GM12801 (cell line): ENCODE measurements around the gene SPEG.

Experiments
- CTCF ChIP-seq: IDR thresholded peaks from one replicate; pipeline ENCODE4 v1.5.1; 2011; ENCODE audit warnings: control low read depth; ENCODE audit not compliant: insufficient read length; ENCODE audit errors: extremely low read depth

Gene SPEG

GRCh38 chr2:219469186-219469724 is 34.6 kb downstream of the SPEG start:
- TF ChIP-seq CTCF = no peak

- TF ChIP-seq CTCF = no peak
Measured at GRCh38 chr2:219470429-219470828, 35.8 kb downstream of the SPEG start.

- no peak for TF ChIP-seq CTCF
Measured at GRCh38 chr2:219471476-219472371, 37.1 kb downstream of the SPEG start.

GRCh38 chr2:219472629-219473187 is 38.1 kb downstream of the SPEG start:
- no peak for TF ChIP-seq CTCF

GRCh38 chr2:219473511-219473910 is 38.9 kb downstream of the SPEG start:
- no peak for TF ChIP-seq CTCF

GRCh38 chr2:219474285-219475060 is 39.8 kb downstream of the SPEG start:
- no peak for TF ChIP-seq CTCF

GRCh38 chr2:219475278-219475677 is 40.6 kb downstream of the SPEG start:
- TF ChIP-seq CTCF = no peak
